Measurements from ENCODE around the gene DNAJC11.
"Not testable (repeated sequence)": the region's sequence is repeated elsewhere in the genome, so short reads cannot be mapped to it uniquely, and the experiment has no call there.

Gene DNAJC11

GRCh38 chr1:6600410-6601048, 101.1 kb downstream of the DNAJC11 start:
- DNase-seq (ENCODE audit: low read depth, low spot score) = no peak

DNA sequence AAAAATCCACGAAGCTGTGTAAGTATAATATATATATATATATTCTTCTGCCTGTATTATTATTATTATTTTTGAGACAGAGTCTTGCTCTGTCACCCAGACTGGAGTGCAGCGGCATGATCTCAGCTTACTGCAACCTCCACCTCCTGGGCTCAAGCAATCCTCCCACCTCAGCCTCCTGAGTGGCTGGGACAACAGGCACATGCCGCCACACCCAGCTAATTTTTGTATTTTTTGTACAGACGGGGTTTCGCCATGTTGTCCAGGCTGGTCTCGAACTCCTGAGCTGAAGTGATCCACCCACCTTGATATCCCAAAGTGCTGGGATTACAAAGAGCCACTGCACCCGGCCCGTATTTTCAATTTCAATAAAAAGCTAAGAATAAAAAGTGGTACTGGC, 101.6 kb downstream of the DNAJC11 start:
- DNase-seq (ENCODE audit: low read depth, low spot score) = not testable (repeated sequence)

- no peak for DNase-seq (ENCODE audit: low read depth, low spot score)
Observed at GRCh38 chr1:6599141-6599975, 102.3 kb downstream of the DNAJC11 start.

DNA sequence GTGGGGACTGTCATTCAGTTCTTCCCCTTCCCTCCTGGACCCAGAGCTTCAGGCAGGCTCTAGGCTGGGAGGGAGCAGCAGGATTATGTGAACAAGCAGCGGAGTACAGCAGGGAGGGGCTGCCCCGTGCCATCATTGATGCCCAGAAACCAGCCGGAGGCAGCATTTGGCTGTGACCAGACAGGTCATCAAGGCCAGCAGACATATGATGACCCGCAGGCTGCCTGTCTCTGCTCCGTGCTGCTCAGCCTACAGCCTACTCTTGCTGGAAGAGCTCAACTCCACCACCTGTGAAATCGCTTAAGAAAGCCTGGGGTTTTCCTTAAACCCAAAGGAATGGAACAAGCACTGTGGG, 103.9 kb downstream of the DNAJC11 start:
- no peak for DNase-seq (ENCODE audit: low read depth, low spot score)

DNA sequence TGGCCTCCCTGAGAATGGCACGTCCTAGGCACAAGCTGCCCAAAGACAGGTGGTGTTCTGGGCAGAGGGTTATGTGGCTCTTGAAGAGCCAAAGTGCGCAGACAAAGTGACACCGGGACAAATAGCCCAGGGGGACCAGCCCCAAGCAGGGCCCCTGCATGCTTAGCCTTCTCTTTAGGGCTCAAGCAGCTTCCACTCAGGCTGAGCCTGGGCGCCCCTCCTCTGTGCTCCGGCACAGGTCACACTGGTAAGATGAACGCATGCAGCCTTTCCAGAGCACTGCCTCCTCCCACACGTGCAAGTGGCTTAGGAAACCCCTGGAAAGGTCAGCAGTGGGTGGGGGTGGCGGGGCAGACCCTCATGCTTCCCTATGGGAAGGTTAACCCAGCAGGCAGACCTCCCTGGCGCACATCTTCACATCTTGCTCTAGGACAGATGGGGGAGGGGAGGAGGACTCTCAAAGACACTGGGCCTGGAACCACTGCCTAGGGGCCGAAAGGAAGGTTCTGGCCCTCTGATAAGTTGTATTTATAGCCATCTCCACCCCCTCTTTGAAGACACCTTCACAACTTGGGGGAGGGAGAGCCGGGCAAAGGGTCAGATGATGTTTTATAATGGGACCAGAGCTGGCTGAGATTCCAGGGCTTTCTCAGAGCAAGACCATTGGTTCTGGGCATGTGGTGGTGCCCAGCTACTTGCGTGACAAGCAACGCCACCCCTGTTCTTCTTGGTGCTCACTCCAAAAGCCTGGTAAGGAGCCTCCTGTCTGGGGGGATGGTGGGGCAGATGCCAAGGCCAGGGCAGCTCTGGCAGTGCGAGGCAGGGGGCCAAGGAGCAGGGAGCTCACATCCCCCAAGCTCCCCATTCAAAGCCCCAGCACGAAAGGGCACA, 104.5 kb downstream of the DNAJC11 start:
- DNase-seq (ENCODE audit: low read depth, low spot score) = no peak

- no peak for DNase-seq (ENCODE audit: low read depth, low spot score)
Observed at GRCh38 chr1:6596351-6596750, 105.3 kb downstream of the DNAJC11 start.

DNA sequence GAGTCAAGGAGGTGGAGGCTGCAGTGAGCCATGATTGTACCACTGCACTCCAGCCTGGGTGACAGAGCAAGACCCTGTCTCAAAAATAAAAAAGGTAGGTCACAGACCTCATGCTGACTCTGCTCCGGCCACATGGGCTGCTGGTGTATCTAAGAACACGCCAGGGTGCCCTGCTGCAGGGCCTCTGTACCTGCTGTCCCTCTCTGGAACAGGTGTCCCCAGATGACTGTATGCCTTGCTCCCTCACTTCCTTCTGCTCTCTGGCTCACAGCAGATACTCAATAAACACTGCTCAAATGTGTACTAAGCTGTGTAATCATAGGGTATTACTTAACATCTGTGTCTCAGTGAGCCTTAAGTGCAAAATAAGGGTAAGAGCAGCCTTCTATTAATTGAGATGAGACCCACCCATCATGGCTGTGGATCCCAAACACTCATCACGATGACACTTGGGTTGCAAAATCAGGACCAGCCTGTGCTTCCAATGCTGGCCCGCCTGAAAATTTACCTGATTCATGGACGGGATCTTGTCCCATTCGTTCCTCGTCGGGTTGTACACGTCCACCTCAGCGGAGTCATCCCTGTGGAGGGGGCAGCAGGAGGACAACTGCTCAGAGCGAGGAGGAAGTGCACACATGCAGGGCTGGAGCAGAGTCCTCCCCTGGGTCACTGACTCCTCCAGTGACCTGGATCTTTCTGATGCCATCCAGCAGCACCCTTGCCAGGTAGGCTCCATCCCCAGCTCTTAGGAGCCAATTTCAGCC, 106.5 kb downstream of the DNAJC11 start:
- DNase-seq (ENCODE audit: low read depth, low spot score) = no peak

GRCh38 chr1:6593810-6594209, 107.8 kb downstream of the DNAJC11 start:
- DNase-seq (ENCODE audit: low read depth, low spot score) = no peak

- DNase-seq (ENCODE audit: low read depth, low spot score) = no peak
Observed at GRCh38 chr1:6592865-6593593, 108.6 kb downstream of the DNAJC11 start.

DNA sequence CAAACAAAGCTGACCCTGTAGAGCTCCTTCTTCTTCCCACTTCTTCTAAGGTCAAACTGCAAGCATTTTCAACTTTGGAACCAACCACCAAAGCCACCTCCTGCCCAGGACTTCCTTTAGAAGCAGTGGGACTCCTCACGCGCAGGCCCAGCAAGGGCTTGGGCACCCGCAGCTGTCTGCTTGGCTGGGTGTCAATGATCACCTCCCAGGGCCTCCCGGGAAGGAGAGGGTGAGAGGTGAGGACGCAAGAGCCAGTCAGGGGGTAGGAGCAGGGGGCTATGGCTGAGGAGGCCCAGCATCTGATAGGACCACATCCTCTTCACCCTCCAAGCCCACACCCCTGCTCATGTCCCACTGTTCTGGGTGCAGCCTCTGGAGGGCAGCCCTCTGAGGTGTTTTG, 109.2 kb downstream of the DNAJC11 start:
- DNase-seq (ENCODE audit: low read depth, low spot score) = no peak

GRCh38 chr1:6591644-6592043, 110.0 kb downstream of the DNAJC11 start:
- no peak for DNase-seq (ENCODE audit: low read depth, low spot score)

GRCh38 chr1:6591222-6591621, 110.4 kb downstream of the DNAJC11 start:
- DNase-seq (ENCODE audit: low read depth, low spot score) = no peak

- DNase-seq (ENCODE audit: low read depth, low spot score) = no peak
Observed at GRCh38 chr1:6590046-6590445, 111.6 kb downstream of the DNAJC11 start.

DNA sequence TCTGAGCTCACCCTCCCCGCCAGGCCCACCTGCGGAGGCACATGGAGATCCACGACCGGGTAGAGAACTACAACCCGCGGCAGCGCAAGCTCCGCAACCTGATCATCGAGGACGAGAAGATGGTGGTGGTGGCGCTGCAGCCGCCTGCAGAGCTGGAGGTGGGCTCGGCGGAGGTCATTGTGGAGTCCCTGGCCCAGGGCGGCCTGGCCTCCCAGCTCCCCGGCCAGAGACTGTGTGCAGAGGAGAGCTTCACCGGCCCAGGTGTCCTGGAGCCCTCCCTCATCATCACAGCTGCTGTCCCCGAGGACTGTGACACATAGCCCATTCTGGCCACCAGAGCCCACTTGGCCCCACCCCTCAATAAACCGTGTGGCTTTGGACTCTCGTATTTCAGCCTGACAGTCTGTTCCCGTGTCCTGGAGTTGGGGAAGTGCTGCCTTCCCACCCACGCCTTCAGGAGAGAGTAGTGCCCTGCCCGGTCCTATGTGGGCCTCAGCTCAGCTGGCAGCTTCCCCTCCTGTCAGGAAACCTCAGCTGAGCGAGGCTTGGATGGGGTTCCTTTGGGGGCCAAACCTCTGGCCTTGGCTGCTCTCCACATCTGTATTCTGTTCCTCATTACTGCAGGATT, 112.6 kb downstream of the DNAJC11 start:
- DNase-seq (ENCODE audit: low read depth, low spot score) = no peak

- no peak for DNase-seq (ENCODE audit: low read depth, low spot score)
Observed at GRCh38 chr1:6588128-6588892, 113.3 kb downstream of the DNAJC11 start.

DNA sequence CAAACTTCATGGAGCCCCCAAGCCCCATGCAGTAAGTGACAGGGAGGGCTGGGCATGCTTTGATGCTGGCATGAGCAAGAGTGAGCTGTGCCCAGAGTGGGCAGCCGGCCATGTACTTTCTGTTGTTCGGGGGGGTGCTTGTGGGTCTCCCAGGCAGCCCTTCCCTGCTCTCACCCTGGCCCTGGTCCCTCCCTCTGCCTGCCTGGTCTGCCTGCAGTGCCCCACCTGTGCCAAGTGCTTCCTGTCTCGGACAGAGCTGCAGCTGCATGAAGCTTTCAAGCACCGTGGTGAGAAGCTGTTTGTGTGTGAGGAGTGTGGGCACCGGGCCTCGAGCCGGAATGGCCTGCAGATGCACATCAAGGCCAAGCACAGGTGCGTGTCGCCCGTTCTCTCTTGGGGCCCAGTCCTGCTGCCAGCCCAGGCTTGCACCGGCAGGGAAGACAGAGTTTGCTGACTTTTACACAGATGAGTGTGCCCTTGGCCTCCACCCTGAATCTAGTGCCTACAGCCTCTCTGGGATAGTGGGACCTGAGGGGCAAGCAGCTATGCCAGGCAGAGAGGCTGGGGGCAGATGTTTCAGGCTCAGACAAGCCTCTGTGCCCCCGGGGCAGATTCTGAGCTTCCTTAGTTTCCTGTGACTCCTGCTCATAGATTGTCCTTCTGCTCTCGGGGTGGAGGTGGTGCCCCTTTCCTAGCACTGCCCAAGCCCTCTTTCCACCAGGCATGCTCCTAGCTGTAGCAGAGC, 114.2 kb downstream of the DNAJC11 start:
- DNase-seq (ENCODE audit: low read depth, low spot score) = no peak

GRCh38 chr1:6586404-6586816, 115.2 kb downstream of the DNAJC11 start:
- DNase-seq (ENCODE audit: low read depth, low spot score) = no peak

DNA sequence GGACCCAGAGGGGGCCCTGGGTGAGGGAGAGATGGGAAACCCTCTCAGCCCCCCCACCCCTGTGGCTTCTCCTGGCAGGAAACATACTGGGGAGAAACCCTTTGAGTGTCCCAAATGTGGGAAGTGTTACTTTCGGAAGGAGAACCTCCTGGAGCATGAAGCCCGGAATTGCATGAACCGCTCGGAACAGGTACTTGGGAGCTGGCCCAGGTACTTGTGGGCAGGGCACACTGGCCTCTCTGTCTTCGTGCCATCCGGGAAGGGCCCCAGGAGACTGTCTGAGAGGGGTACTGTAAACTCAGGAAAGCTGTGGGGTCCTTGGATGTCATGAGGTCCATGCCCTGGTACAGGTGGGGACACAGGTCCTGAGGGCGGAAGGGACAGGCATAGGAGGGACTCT, 115.8 kb downstream of the DNAJC11 start:
- DNase-seq (ENCODE audit: low read depth, low spot score) = no peak
